ENCODE results near the gene DMKN. TPM values are rescaled to one million over a fixed set of nuclear protein-coding genes. Genes with fewer than 3 reads are reported as not detected.

The DMKN gene
- total RNA-seq, 2 experiments from 2014 or later: not detected

DNA sequence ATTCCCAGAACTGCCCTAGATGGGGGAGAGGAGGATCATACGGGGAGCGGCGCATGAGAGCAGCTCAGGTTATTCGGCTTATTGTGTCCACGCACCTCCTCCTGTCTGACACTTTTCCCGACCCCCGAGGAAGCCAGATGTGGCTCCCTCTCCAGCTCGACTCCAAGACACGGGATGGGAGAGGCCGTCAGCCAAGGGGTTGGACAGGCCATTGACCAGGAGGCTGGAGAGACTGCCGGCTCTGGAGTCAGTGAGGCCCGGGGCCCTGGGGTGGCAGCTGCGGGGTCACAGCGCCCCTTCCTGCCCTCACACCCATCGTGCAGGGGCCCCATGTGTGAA lies 2.9 kb downstream of the DMKN start:
- H3K4me3 Mint-ChIP-seq: no peak overlapping the region
- peaks cover 49% of the 10 kb centered on the region for H3K27me3 Mint-ChIP-seq
- DNase-seq: no peak
- CTCF ChIA-PET: interaction anchor here (0.7 to 1.5 kb wide), 12 partner anchors 9 to 179 kb away, joined by 3 to 7 read pairs (median 4); no protein-coding TSS in a partner anchor
- no peak overlapping the region for H3K27ac Mint-ChIP-seq
- H3K9me3 Mint-ChIP-seq: no peaks in the 10 kb centered on the region
- POLR2A ChIA-PET: no interaction called here
- H3K36me3 Mint-ChIP-seq (ENCODE audit: low read depth): no peaks in the 10 kb centered on the region
- H3K4me1 Mint-ChIP-seq: peaks cover 15% of the 10 kb centered on the region

DNA sequence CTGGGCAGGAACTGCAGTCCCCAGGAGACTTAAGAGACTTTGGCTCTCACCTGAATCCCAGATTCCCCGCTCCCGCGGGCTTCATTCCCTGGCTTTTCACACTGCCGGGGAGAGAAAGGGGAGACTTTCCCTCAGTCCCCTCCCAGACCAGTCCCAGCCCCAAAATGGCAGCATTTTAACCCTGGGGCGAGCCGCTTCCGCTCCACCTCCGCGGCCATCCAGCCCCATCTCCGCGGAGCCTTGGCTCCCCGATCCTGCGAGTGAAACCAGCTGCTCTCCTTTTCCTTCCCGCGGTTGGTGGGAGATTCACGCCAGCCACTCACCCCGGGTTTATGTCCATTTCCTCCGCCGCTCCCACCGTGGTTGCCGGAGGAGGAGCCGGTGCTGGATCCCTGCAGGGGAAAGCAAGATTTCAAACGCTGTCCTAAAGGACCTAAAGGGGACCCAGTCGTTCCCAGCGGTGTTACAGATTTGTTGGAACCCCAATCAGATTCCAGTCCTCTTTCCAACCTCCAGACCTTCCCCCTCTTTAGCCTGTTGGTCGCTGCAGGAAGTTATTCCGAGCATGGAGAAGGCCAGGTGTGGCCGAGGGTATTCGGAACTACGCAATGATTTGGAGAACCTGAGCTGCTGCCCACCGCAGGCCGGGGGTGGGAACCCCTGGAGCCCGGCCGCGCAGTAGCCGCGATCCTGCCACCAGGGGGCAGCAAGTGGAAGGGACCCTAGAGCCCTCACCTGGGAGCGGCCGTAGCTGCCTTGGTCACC lies 3.4 kb downstream of the DMKN start:
- Mint-ChIP-seq H3K9me3 (no peaks in the 10 kb centered on the region), H3K4me1 (peaks cover 15% of the 10 kb centered on the region), H3K4me3 (no peak overlapping the region), H3K27ac (no peak overlapping the region), H3K36me3 (ENCODE audit: low read depth) (no peaks in the 10 kb centered on the region), H3K27me3 (peaks cover 55% of the 10 kb centered on the region)
- ChIA-PET CTCF (interaction anchor here (0.7 to 1.5 kb wide), 15 partner anchors 8 to 178 kb away, joined by 3 to 7 read pairs (median 3); no protein-coding TSS in a partner anchor), POLR2A (no interaction called here)
- peak; percentile 69 for DNase-seq

DNA sequence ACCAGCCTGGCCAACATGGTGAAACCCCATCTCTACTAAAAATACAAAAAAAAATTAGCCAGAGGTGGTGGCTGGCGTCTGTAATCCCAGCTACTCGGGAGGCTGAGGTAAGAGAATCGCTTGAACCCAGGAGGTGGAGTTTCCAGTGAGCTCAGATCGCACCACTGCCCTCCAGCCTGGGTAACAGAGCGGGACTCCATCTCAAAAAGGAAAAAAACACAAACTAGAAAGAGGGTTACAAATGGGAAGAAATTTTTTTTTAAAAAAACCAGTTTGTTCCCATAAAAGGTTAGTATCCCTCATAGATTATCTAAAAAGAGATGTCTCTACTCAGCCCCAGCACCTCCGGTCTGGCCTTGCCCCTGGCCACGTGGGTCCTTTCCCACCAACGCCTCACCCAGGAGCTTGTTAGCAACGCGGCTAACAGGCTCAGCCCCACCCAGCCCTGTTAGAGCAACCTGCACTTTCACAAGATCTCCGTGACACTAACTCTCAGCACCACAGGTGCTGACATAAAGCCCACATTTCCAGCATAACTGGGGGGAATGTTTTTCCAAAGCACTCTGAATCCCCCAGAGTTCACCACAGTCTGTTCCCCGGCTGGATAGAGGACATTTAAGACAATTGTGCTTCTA lies 4.3 kb downstream of the DMKN start:
- Mint-ChIP-seq H3K27ac (no peak overlapping the region), H3K4me1 (peaks cover 15% of the 10 kb centered on the region), H3K4me3 (no peak overlapping the region), H3K27me3 (peaks cover 54% of the 10 kb centered on the region), H3K9me3 (no peaks in the 10 kb centered on the region), H3K36me3 (ENCODE audit: low read depth) (no peaks in the 10 kb centered on the region)
- ChIA-PET POLR2A (no interaction called here), CTCF (interaction anchor here (0.8 to 1.9 kb wide), 8 partner anchors 8 to 157 kb away, joined by 3 to 8 read pairs (median 3); no protein-coding TSS in a partner anchor)
- peak; percentile 40 for DNase-seq

DNA sequence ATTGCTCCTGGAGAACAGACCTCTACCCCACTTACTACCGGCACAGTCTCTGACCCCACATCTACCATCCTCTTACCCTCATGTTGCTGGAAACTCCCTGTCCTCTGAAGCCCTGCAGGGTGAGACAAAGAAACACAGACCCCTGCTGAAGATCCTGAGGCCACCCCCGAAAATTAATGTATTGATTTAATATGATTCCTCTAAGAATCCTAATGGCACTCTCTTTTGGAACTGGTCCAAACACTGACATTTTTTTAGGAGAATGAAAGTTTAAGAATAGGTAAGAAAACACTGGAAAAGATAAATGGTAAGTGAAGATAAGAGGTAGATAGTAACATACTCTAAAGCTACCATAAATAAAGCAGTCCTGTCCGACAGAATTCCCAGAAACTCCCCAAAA lies 5.3 kb downstream of the DMKN start:
- Mint-ChIP-seq H3K9me3 (no peaks in the 10 kb centered on the region), H3K4me1 (peaks cover 15% of the 10 kb centered on the region), H3K27me3 (peaks cover 54% of the 10 kb centered on the region), H3K4me3 (no peak overlapping the region), H3K27ac (no peak overlapping the region), H3K36me3 (ENCODE audit: low read depth) (no peaks in the 10 kb centered on the region)
- POLR2A ChIA-PET: no interaction called here
- no peak for DNase-seq
- CTCF ChIA-PET: interaction anchor here (0.9 to 1.9 kb wide), 3 partner anchors 9 to 14 kb away, joined by 3 to 8 read pairs (median 3); no protein-coding TSS in a partner anchor

DNA sequence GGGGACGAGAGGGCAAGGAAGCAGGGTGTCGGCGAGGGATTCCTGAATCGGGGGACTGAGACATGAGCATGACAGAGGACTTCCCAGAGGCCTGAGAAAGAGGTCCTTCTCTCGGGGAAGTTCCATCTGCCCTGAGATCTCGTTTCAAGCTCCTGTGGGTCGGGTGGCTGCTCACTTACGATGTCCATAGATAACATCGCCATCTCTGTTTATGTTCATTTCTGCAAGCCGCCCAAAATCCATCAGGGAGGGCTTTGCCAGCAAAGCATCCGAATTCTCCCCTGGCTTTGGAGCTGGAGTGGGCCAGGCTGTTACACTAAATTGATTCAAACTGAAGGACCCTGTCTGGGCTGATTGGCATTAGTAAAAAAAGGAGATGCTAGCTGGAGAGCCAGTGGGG lies 5.9 kb downstream of the DMKN start:
- H3K4me1 Mint-ChIP-seq: peaks cover 15% of the 10 kb centered on the region
- ChIA-PET POLR2A (no interaction called here), CTCF (interaction anchor here (0.9 to 1.9 kb wide), 2 partner anchors 12 to 14 kb away, joined by 3 to 8 read pairs; no protein-coding TSS in a partner anchor)
- no peak overlapping the region for H3K27ac Mint-ChIP-seq
- no peak for DNase-seq
- no peaks in the 10 kb centered on the region for H3K36me3 Mint-ChIP-seq (ENCODE audit: low read depth)
- peaks cover 54% of the 10 kb centered on the region for H3K27me3 Mint-ChIP-seq
- no peak overlapping the region for H3K4me3 Mint-ChIP-seq
- no peaks in the 10 kb centered on the region for H3K9me3 Mint-ChIP-seq

DNA sequence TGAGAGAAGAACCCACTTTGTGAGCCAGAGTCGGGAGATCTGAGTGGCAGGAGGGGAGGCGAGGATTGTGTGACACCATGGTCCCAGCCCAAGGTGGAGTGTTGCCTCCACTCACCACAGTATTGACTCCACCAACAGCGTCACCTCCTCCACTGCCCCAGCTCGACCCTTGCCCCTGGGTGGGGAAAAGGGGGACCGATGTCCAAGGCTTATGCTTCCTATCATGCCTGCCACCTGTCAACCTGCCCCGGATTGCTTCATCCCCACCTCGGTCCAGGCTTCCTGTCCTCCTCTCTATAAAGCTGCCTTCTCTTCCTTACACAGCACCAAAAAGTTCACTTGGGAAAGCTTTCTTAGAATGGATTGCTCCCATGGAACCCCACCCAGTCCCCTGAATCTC lies 7.4 kb downstream of the DMKN start:
- H3K27ac Mint-ChIP-seq: no peak overlapping the region
- H3K27me3 Mint-ChIP-seq: peaks cover 48% of the 10 kb centered on the region
- ChIA-PET POLR2A (no interaction called here), CTCF (interaction anchor here (1.0 to 1.8 kb wide), 2 partner anchors 11 to 153 kb away, joined by 4 to 8 read pairs; no protein-coding TSS in a partner anchor)
- H3K4me3 Mint-ChIP-seq: no peak overlapping the region
- no peaks in the 10 kb centered on the region for H3K36me3 Mint-ChIP-seq (ENCODE audit: low read depth)
- DNase-seq: no peak
- H3K9me3 Mint-ChIP-seq: no peaks in the 10 kb centered on the region
- peaks cover 17% of the 10 kb centered on the region for H3K4me1 Mint-ChIP-seq

DNA sequence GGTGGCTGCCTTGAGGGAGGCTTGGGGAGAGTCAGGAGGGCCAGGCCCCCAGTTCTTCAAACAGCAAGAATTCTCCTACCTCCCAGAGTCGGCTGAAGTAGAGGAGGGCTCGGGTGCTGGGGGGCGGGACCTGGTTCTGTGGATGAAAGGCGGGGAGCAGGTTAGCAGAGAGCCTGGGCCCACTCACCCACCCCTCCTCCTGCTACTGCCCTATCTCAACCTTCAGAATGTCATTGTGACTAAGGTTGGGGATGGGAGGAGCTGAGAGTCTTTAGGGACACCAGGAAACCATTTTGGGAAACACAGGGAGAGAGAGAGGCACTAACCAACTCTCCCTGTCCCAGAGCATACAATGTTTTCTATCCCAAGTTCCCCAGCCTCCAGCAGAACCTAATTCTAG lies 10.7 kb downstream of the DMKN start:
- ChIA-PET POLR2A (no interaction called here), CTCF (interaction anchor here (1.4 kb wide), 1 partner anchor 16 kb away, joined by 3 read pairs; no protein-coding TSS in a partner anchor)
- Mint-ChIP-seq H3K4me3 (no peak overlapping the region), H3K9me3 (no peaks in the 10 kb centered on the region), H3K27me3 (peaks cover 18% of the 10 kb centered on the region), H3K27ac (no peak overlapping the region), H3K4me1 (peaks cover 2% of the 10 kb centered on the region), H3K36me3 (ENCODE audit: low read depth) (no peaks in the 10 kb centered on the region)
- DNase-seq: no peak

DNA sequence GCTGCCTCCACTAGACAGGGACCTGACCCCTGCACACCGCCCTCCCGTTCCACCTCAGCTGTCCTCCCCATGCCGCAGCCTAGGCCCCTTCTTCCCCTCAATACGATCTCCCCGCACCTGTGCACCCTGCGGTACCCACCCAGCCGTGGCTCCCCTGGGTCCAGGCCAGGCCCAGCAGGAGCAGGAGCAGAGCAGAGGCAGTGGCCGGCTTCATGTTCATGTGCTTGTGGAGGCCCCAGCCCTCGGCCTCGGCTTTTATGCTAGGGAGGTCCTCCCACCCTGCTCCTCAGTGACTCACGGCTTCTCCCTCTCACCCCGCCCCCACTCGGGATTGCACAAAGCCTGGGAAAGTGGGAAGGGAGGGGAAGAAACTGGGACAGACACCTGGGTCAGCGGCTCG lies 11.8 kb downstream of the DMKN start:
- CTCF ChIA-PET: interaction anchor here (1.5 kb wide), 1 partner anchor 9 kb away, joined by 4 read pairs; no protein-coding TSS in a partner anchor
- H3K9me3 Mint-ChIP-seq: no peaks in the 10 kb centered on the region
- DNase-seq: no peak
- no peaks in the 10 kb centered on the region for H3K36me3 Mint-ChIP-seq (ENCODE audit: low read depth)
- H3K4me1 Mint-ChIP-seq: peaks cover 2% of the 10 kb centered on the region
- POLR2A ChIA-PET: no interaction called here
- peaks cover 11% of the 10 kb centered on the region for H3K27me3 Mint-ChIP-seq
- H3K4me3 Mint-ChIP-seq: no peak overlapping the region
- no peak overlapping the region for H3K27ac Mint-ChIP-seq

DNA sequence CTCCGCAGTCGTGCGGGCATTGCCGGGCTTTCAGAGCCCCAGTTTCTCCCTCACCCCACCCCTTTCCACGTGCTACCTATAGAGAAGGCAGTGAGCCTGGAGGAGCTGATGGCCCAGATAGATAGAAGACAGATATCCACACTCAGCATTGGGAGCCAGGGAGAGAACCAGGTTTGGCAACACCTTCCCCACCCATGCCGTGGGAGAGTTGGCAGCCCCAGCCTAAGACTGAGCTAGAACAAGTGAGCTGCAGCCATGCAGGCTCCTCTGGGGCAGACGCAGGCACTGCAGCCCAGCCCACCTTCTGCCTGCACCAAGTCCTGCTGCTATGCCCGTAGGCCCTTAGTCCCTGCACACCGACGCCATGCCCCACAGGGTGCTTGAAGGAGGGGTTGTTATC lies 12.8 kb downstream of the DMKN start:
- no peak overlapping the region for H3K4me3 Mint-ChIP-seq
- DNase-seq: no peak
- peaks cover 10% of the 10 kb centered on the region for H3K27me3 Mint-ChIP-seq
- H3K9me3 Mint-ChIP-seq: no peaks in the 10 kb centered on the region
- peaks cover 2% of the 10 kb centered on the region for H3K4me1 Mint-ChIP-seq
- H3K36me3 Mint-ChIP-seq (ENCODE audit: low read depth): no peaks in the 10 kb centered on the region
- CTCF ChIA-PET: interaction anchor here (0.6 kb wide), 1 partner anchor 105 kb away, joined by 3 read pairs; no protein-coding TSS in a partner anchor
- H3K27ac Mint-ChIP-seq: no peak overlapping the region
- POLR2A ChIA-PET: no interaction called here

DNA sequence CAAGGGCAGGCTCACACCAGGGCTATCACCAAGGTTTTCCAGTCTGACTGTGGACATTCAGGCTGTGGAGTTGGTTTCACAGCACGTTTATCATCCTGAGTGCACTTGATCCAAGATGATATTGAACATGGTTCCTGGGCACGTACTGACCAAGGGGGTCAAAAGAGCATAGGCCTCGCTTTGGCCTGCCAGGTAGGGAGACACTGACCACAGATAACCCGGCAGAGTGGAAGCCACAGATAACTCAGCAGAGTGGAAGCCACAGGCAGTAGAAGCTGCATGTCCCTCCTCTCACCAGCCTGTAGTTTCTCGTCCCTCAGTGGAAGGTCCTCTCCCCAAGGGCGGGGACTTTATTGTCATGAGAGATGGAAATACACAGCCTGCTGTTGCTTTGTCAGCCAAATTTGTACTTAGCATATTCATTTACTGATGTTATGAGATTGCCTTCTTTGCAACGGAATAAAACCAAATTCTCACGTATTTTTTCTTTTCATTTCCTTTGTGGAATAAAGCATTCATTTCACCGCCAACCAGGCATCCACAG lies 14.4 kb downstream of the DMKN start:
- Mint-ChIP-seq H3K9me3 (no peaks in the 10 kb centered on the region), H3K27me3 (peaks cover 5% of the 10 kb centered on the region), H3K27ac (no peak overlapping the region), H3K4me1 (peaks cover 10% of the 10 kb centered on the region), H3K36me3 (ENCODE audit: low read depth) (no peaks in the 10 kb centered on the region), H3K4me3 (no peak overlapping the region)
- CTCF ChIA-PET: no interaction called here
- POLR2A ChIA-PET: no interaction called here
- no peak for DNase-seq

DNA sequence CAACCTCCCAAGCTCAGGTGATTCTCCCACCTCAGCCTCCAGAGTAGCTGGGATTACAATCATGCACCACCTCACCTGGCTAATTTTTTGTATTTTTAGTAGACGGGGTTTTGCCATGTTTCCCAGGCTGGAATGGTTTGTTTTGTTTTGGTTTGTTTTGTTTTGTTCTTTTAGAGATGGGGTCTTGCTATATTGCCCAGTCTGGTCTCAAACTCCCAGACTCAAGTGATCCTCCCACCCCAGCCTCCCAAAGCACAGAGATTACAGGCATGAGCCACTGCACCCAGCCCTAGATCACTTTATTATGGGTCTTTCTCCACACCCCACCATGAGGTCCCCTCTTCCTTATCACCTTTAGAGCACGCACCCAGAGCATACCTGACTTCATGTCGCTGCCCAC lies 15.2 kb downstream of the DMKN start:
- no peaks in the 10 kb centered on the region for H3K9me3 Mint-ChIP-seq
- H3K4me1 Mint-ChIP-seq: peaks cover 10% of the 10 kb centered on the region
- ChIA-PET CTCF (interaction anchor here (0.7 kb wide), 2 partner anchors 13 to 97 kb away, joined by 3 read pairs; no protein-coding TSS in a partner anchor), POLR2A (no interaction called here)
- peaks cover 6% of the 10 kb centered on the region for H3K27me3 Mint-ChIP-seq
- no peak overlapping the region for H3K4me3 Mint-ChIP-seq
- no peak overlapping the region for H3K27ac Mint-ChIP-seq
- no peak for DNase-seq
- H3K36me3 Mint-ChIP-seq (ENCODE audit: low read depth): no peaks in the 10 kb centered on the region

DNA sequence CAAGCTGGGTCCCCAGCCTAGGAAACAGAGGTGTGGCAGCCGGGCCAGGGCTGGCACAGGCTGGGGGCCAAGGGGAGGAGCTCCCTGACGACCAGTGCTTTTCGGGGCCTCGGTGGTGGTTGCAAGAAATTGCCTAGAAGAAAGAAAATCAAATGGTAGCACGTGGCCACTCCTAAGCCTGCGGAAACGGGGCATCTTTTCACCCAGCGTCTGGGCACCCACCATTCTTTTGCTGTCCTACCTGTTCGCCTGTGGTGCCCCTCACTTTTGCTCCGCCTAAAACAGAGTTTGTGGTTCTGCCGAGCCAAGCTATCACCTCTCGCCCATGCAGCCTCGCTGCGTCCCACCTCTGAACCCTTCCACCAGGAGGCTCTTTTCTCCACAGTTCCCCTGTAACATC lies 16.0 kb downstream of the DMKN start:
- CTCF ChIA-PET: interaction anchor here (0.7 to 1.1 kb wide), 3 partner anchors 13 to 162 kb away, joined by 3 read pairs; no protein-coding TSS in a partner anchor
- POLR2A ChIA-PET: no interaction called here

More for the DNA sequence above, 16.0 kb downstream of the DMKN start:
- peaks cover 10% of the 10 kb centered on the region for H3K4me1 Mint-ChIP-seq
- H3K4me3 Mint-ChIP-seq: no peak overlapping the region
- no peak overlapping the region for H3K27ac Mint-ChIP-seq
- H3K27me3 Mint-ChIP-seq: peaks cover 6% of the 10 kb centered on the region
- H3K9me3 Mint-ChIP-seq: no peaks in the 10 kb centered on the region
- no peak for DNase-seq
- H3K36me3 Mint-ChIP-seq (ENCODE audit: low read depth): no peaks in the 10 kb centered on the region

All from activated CD4-positive, alpha-beta T cell treated with anti-CD3 and anti-CD28 coated beads, Interleukin-2, amount 10 ng/mL, durations not matched to agents 7 days and 5 days (primary cell).